SK-N-SH (cell line): ENCODE measurements around the gene MGAT5. TPM values are rescaled to one million over a fixed set of nuclear protein-coding genes. Genes with fewer than 3 reads are reported as not detected.

Experiments
- CTCF ChIA-PET: fragments of 300-600, 350-600 bp; formaldehyde crosslinking; extraction: SDS; loops from one replicate; lab custom pipeline; 2021; lab: Yijun Ruan, JAX
- POLR2A ChIA-PET: fragments of 350-600 bp; sonication (Branson Sonifier 250); formaldehyde crosslinking; extraction: SDS; loops from one replicate; lab custom pipeline; 2020; ENCODE audit warnings: antibody characterized with exemption, inconsistent platforms; lab: Yijun Ruan, JAX
- DNase-seq: peaks from one replicate; pipeline ENCODE4 v3.0.0; 2012
- H2AFZ ChIP-seq: fragments of 200-600 bp; sonication (generic); 2 replicates; pipeline ENCODE4 v1.8.1; 2016; ENCODE audit warnings: antibody characterized with exemption, mild to moderate bottlenecking, low read depth
- H3F3A ChIP-seq: fragments of 200-600 bp; sonication (generic); replicated peaks from 2 replicates; pipeline ENCODE3; 2016; ENCODE audit warnings: antibody characterized with exemption, mild to moderate bottlenecking; ENCODE audit not compliant: insufficient read depth
- H3K27ac ChIP-seq, 2 experiments: fragments of 200-500 bp in 1 of 2; fragments of 200-600 bp in 1 of 2; sonication (Bioruptor generic) in 1 of 2; sonication (generic), shearing (Covaris generic) in 1 of 2; 2 replicates each; pipeline versions ENCODE4 v1.5.1 to v1.6.1; 2014 to 2016; ENCODE audit warnings: low read depth in 2 of 2, inconsistent platforms in 1 of 2, low read length in 1 of 2, mild to moderate bottlenecking in 1 of 2, mixed read lengths in 1 of 2
- H3K27me3 ChIP-seq: fragments of 200-600 bp; sonication (generic), shearing (Covaris generic); 2 replicates; pipeline ENCODE4 v1.6.1; 2016; ENCODE audit warnings: mixed run types; ENCODE audit not compliant: insufficient read depth
- H3K36me3 ChIP-seq, 2 experiments: fragments of 200-500 bp in 1 of 2; fragments of 200-600 bp in 1 of 2; sonication (Bioruptor generic) in 1 of 2; sonication (generic) in 1 of 2; replicated peaks in 1 of 2; 2 replicates each; pipeline versions ENCODE3 to v1.5.1; 2014 to 2016; ENCODE audit warnings: low read length in 1 of 2, mild to moderate bottlenecking in 1 of 2; ENCODE audit not compliant: insufficient read depth in 2 of 2, control insufficient read depth in 1 of 2
- H3K4me1 ChIP-seq, 2 experiments: fragments of 200-500 bp in 1 of 2; fragments of 200-600 bp in 1 of 2; sonication (Bioruptor generic) in 1 of 2; sonication (generic), shearing (Covaris generic) in 1 of 2; 2 replicates each; pipeline versions ENCODE4 v1.5.1 to v1.6.1; 2014 to 2016; ENCODE audit warnings: low read depth in 1 of 2, low read length in 1 of 2, mixed run types in 1 of 2; ENCODE audit not compliant: insufficient read depth in 2 of 2, control insufficient read depth in 1 of 2
- H3K4me2 ChIP-seq: fragments of 200-600 bp; sonication (generic), shearing (Covaris generic); 2 replicates; pipeline ENCODE4 v1.6.1; 2017; ENCODE audit warnings: mixed run types
- H3K4me3 ChIP-seq, 2 experiments: fragments of 200-500 bp in 1 of 2; fragments of 200-600 bp in 1 of 2; sonication (Bioruptor generic) in 1 of 2; sonication (generic), shearing (Covaris generic) in 1 of 2; 2 replicates each; pipeline versions ENCODE4 v1.5.1 to v1.8.1; 2014 to 2016; ENCODE audit warnings: low read depth in 2 of 2, inconsistent platforms in 1 of 2, low read length in 1 of 2, mild to moderate bottlenecking in 1 of 2, mixed read lengths in 1 of 2, moderate library complexity in 1 of 2
- H3K79me2 ChIP-seq: fragments of 200-600 bp; sonication (generic); 2 replicates; pipeline ENCODE4 v1.8.1; 2017; ENCODE audit warnings: mild to moderate bottlenecking; ENCODE audit not compliant: insufficient read depth
- H3K9ac ChIP-seq: fragments of 200-600 bp; sonication (generic); 2 replicates; pipeline ENCODE4 v1.6.1; 2017; ENCODE audit warnings: mixed run types
- H3K9me2 ChIP-seq: fragments of 200-600 bp; sonication (generic); 2 replicates; pipeline ENCODE4 v1.6.1; 2017; ENCODE audit warnings: mixed run types
- H3K9me3 ChIP-seq: fragments of 200-600 bp; sonication (generic); 2 replicates; pipeline ENCODE4 v1.6.1; 2017; ENCODE audit warnings: mixed run types, mild to moderate bottlenecking, moderate library complexity
- H4K20me1 ChIP-seq: fragments of 200-600 bp; sonication (generic); 2 replicates; pipeline ENCODE4 v1.6.1; 2017; ENCODE audit warnings: mild to moderate bottlenecking, mixed run types; ENCODE audit not compliant: insufficient read depth
- CHD2 ChIP-seq: fragments of 150-350 bp; IDR thresholded peaks from 2 replicates; pipeline ENCODE4 v1.6.1; 2018; ENCODE audit warnings: low read length; ENCODE audit not compliant: partially characterized antibody
- ELF1 ChIP-seq: IDR thresholded peaks from 2 replicates; pipeline ENCODE4 v1.4.0; 2012
- EZH2phosphoT487 ChIP-seq: fragments of 200-600 bp; sonication (generic); IDR thresholded peaks from 2 replicates; pipeline ENCODE4 v1.6.1; 2017; ENCODE audit warnings: low read depth, mixed run types, mild to moderate bottlenecking, antibody characterized with exemption, moderate library complexity, borderline replicate concordance
- FOSL2 ChIP-seq: IDR thresholded peaks from 2 replicates; pipeline ENCODE4 v1.4.0; 2012; ENCODE audit warnings: low read depth, mild to moderate bottlenecking, moderate library complexity, borderline replicate concordance
- FOXM1 ChIP-seq: IDR thresholded peaks from 2 replicates; pipeline ENCODE4 v1.4.0; 2012; ENCODE audit warnings: low read depth, mild to moderate bottlenecking
- GATA2 ChIP-seq: sonication (generic); formaldehyde crosslinking; IDR thresholded peaks from 2 replicates; pipeline ENCODE4 v1.5.0; 2020; ENCODE audit warnings: mild to moderate bottlenecking, missing genetic modification reagents
- IRF3 ChIP-seq: fragments of 150-350 bp; IDR thresholded peaks from 2 replicates; pipeline ENCODE4 v1.6.1; 2016; ENCODE audit warnings: mild to moderate bottlenecking, low read depth, low read length
- JUND ChIP-seq: IDR thresholded peaks from 2 replicates; pipeline ENCODE4 v1.4.0; 2012
- MEF2A ChIP-seq: IDR thresholded peaks from 2 replicates; pipeline ENCODE4 v1.4.0; 2012; ENCODE audit warnings: low read depth, borderline replicate concordance
- NFIC ChIP-seq: IDR thresholded peaks from 2 replicates; pipeline ENCODE4 v1.4.0; 2012; ENCODE audit warnings: borderline replicate concordance
- POLR2AphosphoS5 ChIP-seq: IDR thresholded peaks from 2 replicates; pipeline ENCODE4 v1.6.1; 2012; ENCODE audit warnings: low read depth, low read length
- RCOR1 ChIP-seq: fragments of 150-350 bp; IDR thresholded peaks from 2 replicates; pipeline ENCODE4 v1.6.1; 2017; ENCODE audit warnings: antibody characterized with exemption, low read length
- RFX5 ChIP-seq: IDR thresholded peaks from 2 replicates; pipeline ENCODE4 v1.6.1; 2012; ENCODE audit warnings: mild to moderate bottlenecking, improper control_type of control experiment, low read length
- SIN3A ChIP-seq: IDR thresholded peaks from 2 replicates; pipeline ENCODE4 v1.6.1; 2012; ENCODE audit warnings: low read depth, mild to moderate bottlenecking, low read length, moderate library complexity, borderline replicate concordance
- SMC3 ChIP-seq: IDR thresholded peaks from 2 replicates; pipeline ENCODE4 v1.6.1; 2012; ENCODE audit warnings: low read depth, low read length, improper control_type of control experiment
- TAF1 ChIP-seq: IDR thresholded peaks from 2 replicates; pipeline ENCODE4 v1.6.1; 2012; ENCODE audit warnings: low read depth, mild to moderate bottlenecking, low read length, moderate library complexity, borderline replicate concordance
- TCF12 ChIP-seq: IDR thresholded peaks from 2 replicates; pipeline ENCODE4 v1.4.0; 2012
- TEAD4 ChIP-seq: IDR thresholded peaks from 2 replicates; pipeline ENCODE4 v1.4.0; 2012; ENCODE audit warnings: mild to moderate bottlenecking, borderline replicate concordance; ENCODE audit not compliant: insufficient read depth
- USF2 ChIP-seq: fragments of 150-350 bp; IDR thresholded peaks from 2 replicates; pipeline ENCODE4 v1.6.1; 2017; ENCODE audit warnings: antibody characterized with exemption, low read length, low read depth, borderline replicate concordance
- YY1 ChIP-seq: IDR thresholded peaks from 2 replicates; pipeline ENCODE4 v1.4.0; 2012; ENCODE audit warnings: low read depth, mild to moderate bottlenecking
- WGBS: methylation state at CpG from one replicate; pipeline ENCODE4 v1.1.6; 2017; ENCODE audit warnings: low lambda C conversion rate; 5-methylcytosine and 5-hydroxymethylcytosine counted together
- polyA plus RNA-seq, 3 experiments: library from polyadenylated mRNA; depleted of rRNA; stranded (reverse); fragments of >200 nt; gene quantifications; 2 replicates each; pipeline ENCODE4 v1.2.3, GENCODE V29; 2012

Gene MGAT5
- polyA plus RNA-seq, 1 of the 3 experiments (the other 2 are of a cell fraction), result 18.2 TPM

- H3K27me3 ChIP-seq, result no peaks in the 10 kb centered on the region
- no peak for TF ChIP-seq ELF1
- no peak for TF ChIP-seq SIN3A
- TF ChIP-seq FOSL2, result no peak; the same call in 1 of the 2 replicates
- no peak for TF ChIP-seq TAF1
- TF ChIP-seq USF2, result no peak
- no peak for TF ChIP-seq IRF3
- no peak for TF ChIP-seq JUND
- no peak for TF ChIP-seq EZH2phosphoT487
- TF ChIP-seq CHD2, result no peak
- TF ChIP-seq GATA2 (CRISPR knock-in tag), result no peak
- no peak for TF ChIP-seq RCOR1
- TF ChIP-seq NFIC, result no peak
- no peak for TF ChIP-seq POLR2AphosphoS5
- TF ChIP-seq TEAD4, result no peak
- no peak for TF ChIP-seq RFX5
- TF ChIP-seq MEF2A, result no peak
- TF ChIP-seq TCF12, result no peak
- TF ChIP-seq YY1, result no peak
- TF ChIP-seq SMC3, result no peak
- TF ChIP-seq FOXM1, result no peak
- no peaks in the 10 kb centered on the region for H3K9me2 ChIP-seq
- H4K20me1 ChIP-seq, result no peaks in the 10 kb centered on the region
- H3K79me2 ChIP-seq, result 0 out of 2 replicates have a peak, but pooled peaks cover 4% of the 10 kb centered on the region
- H3K27ac ChIP-seq, result no peak overlapping the region
- H3K9ac ChIP-seq, result no peak overlapping the region
- CTCF ChIA-PET, result interaction anchor here (0.7 to 2.2 kb wide), 6 partner anchors 9 to 225 kb away, joined by 3 to 19 read pairs (median 3); no protein-coding TSS in a partner anchor
- POLR2A ChIA-PET, result no interaction called here
- no peak overlapping the region for H3K4me3 ChIP-seq
- peaks cover 20 to 24% of the 10 kb centered on the region in 2 experiments; a peak in 3 of 4 replicates for H3K4me1 ChIP-seq
- no peaks in the 10 kb centered on the region for H3K36me3 ChIP-seq
- no peaks in the 10 kb centered on the region for H3F3A ChIP-seq
- no peak overlapping the region for H3K4me2 ChIP-seq
- H3K9me3 ChIP-seq, result no peaks in the 10 kb centered on the region
- 96% methylated on average over 4 of the region's 4 CpGs for WGBS
- no peak for DNase-seq
- no peak overlapping the region for H2AFZ ChIP-seq
Measured at GRCh38 chr2:134235510-134236144, 18.2 kb upstream of the MGAT5 start.
